ENCODE results near the gene CLCN1.

DNA sequence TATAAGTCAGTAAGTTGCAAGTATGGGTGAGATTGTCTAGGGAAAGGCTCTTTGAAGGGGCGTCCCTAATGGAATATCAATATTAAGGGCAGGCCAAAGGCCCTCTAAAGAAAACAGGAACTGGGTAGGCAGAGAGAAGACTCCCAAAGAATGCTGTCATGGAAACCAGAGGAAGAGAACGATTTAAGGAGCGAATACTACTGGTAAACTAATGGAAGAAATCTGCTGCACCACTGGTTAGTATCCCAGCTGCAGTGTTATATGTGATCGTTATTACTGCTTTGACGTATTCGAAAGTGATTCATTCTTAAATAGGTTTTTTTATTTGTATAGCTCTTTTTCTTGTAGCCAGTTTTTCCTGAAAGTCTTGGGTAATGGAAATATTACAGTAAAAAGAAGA lies 26.5 kb upstream of the CLCN1 start:
- TF ChIP-seq, protein P1, sequence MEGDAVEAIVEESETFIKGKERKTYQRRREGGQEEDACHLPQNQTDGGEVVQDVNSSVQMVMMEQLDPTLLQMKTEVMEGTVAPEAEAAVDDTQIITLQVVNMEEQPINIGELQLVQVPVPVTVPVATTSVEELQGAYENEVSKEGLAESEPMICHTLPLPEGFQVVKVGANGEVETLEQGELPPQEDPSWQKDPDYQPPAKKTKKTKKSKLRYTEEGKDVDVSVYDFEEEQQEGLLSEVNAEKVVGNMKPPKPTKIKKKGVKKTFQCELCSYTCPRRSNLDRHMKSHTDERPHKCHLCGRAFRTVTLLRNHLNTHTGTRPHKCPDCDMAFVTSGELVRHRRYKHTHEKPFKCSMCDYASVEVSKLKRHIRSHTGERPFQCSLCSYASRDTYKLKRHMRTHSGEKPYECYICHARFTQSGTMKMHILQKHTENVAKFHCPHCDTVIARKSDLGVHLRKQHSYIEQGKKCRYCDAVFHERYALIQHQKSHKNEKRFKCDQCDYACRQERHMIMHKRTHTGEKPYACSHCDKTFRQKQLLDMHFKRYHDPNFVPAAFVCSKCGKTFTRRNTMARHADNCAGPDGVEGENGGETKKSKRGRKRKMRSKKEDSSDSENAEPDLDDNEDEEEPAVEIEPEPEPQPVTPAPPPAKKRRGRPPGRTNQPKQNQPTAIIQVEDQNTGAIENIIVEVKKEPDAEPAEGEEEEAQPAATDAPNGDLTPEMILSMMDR (conservative IDR thresholded peaks at IDR 0.05 in 1 of 2, IDR thresholded peaks at IDR 0.05 in 1 of 2; ENCODE audit: low read depth in 1 of 2, low read length in 2 of 2), result no peak
- no peak for TF ChIP-seq EZH2 (IDR thresholded peaks at IDR 0.05; ENCODE audit: low read length, missing control alignments)

All from fibroblast of lung (primary cell).